ENCODE measurements around the gene DGKG.

- no peak for TF ChIP-seq CTCF (IDR thresholded peaks at IDR 0.05)
- no peak for TF ChIP-seq EZH2 (IDR thresholded peaks at IDR 0.05; ENCODE audit: borderline replicate concordance, insufficient read depth, low read depth, low read length, poor library complexity, severe bottlenecking)
These were observed 237.4 kb downstream of the DGKG start for GRCh38 chr3:186124592-186124991.

Measured in B cell (primary cell).